ENCODE measurements around the gene KRTAP12-3.
A peak's percentile ranks its signal among the peaks of the same experiment; 100 is the strongest.

The KRTAP12-3 gene

GRCh38 chr21:44703731-44704635, 46.3 kb downstream of the KRTAP12-3 start:
- DNase-seq: peak; percentile 52

GRCh38 chr21:44704636-44705001, 46.9 kb downstream of the KRTAP12-3 start:
- peak; percentile 49 for DNase-seq

GRCh38 chr21:44706026-44706705, 48.4 kb downstream of the KRTAP12-3 start:
- no peak for DNase-seq

GRCh38 chr21:44706706-44707581, 49.2 kb downstream of the KRTAP12-3 start:
- DNase-seq: no peak

Measured in islet precursor cell (in vitro differentiated cells).